ENCODE results near the gene IQSEC3.

The IQSEC3 gene

DNA sequence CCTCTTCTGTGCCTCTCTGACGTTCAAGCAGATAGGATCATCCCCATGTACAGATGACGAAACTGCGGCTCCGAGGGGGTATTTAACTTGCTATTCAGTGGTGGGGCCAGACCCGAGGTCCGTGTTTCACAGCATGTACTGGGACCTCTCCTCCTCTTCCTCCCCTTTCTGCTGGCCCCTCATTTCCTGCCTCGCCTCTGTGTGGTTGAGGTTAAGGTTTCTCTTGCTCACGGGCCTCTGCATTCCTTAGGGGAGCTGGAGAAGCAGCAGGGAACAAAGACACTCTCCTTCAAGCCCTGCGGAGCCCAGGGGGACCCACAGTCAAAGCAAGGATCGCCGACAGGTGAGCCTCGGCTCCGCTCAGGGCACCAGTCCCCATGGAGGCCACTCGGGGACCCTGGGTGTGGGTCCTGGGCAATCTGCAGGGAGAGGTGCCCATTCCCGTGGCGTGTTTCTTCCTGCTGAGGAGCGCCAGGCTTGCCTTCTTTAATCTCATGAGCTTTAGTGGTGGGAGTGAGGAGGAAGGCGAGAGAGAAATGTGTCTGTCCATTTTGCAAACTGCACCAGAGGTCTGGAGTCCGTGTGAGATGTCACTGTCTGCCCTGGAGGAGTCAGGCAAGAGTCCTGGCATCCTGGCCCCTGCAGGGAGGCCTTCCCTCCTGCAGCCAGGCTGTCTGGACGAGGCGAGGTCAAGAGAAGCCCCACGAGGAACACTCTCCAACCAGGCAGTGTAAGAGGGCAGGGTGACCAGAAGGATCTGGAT lies 102.4 kb downstream of the IQSEC3 start:
- no peak for DNase-seq

DNA sequence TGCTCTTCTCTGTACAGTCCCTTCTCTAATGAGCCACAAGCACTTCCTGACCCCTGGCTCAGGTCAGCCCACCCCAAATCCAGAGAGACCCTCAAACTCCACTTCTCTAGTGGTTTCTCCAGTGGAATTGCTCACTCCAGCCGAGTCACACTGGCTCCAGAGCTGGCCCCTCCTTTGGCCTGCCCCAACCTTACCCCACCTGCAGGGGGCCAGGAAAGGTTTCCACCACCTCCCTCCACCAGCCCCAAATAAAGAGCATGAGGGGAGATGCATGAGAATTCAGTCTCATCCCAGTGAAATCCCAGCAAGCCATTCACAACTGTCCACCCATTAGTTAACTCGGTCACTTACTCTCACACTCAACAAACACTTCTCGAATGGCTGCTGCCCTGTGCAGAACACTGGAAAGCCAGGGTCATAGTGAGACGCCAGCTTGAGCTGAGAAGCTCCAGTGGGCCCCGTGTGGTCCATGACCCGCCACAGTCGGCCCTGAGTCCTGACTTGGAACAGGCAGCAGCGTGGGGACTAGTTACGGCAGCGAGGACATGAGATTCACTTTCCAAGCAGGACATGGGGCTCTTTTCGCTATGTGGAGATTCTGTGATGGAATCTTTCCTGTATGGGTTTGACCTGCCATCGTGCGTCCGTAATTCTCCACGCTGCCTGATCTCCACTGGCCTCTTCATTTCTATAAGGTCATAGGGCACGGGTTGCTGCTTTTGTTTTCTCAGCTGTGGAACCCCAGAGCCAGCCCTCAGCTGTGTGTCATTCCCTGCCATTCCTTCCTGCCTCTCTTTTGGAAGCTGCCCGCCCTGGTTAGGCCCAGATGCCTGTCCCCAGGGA lies 103.2 kb downstream of the IQSEC3 start:
- DNase-seq = no peak

DNA sequence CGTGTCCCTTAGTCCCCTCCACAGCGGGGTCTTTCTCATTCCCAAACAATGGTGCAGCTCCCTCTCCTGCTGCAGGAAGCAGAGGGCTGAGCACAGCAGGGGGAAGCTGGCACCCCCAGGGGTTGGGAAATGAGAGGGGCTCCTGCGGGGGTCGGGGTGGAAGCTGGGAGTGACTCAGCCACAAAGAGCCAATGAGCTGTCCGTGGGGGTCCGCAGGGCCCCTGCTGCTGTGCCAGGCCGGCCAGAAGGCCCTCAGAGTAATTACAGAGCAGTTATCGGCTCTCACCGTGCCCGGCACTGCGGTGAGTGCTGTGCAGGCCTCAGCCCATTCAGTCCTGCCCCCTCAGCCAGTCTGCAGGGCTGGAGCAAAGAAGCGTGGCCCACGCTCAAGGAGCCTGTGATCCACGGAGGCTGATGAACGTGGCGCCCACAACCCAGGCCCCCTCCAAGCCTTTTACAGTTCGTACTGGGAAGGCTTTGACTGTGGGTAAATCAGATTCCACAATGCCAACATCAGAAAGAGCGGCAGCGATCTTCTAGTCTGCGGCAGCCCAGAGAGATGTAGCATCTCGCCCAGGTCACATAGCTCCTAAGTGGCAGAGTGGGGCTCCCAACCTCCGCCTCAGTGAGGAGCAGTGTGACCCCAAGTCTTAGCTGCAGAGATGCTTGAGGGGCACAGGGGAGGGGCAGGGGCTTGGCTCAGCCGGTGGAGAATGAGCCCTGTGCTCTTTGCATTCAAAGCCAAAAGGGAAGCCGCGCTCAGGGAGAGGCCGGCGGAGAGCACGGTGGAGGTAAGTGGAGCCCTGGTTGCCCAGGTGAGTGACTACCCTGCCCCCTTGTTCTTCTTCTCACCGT lies 104.0 kb downstream of the IQSEC3 start:
- no peak for DNase-seq

DNA sequence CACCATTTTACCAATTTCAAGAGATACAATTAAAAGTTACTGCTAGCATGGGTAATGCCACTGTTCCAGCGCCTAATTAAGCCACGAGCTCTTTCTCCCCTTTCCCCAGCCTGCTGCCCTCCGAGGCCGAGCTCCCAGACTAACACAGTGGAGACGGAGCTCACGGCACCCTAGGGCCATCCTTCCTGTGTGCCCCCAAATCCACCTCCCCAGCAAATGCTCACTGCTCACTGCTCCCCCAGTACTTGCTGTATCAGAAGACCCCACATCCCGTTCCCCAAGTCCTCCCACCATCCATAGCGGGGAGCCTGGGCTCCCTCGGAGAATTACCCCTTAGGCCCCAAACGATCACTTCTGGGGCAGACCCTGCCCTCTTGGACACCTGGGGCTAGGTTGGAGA lies 104.7 kb downstream of the IQSEC3 start:
- DNase-seq = no peak

DNA sequence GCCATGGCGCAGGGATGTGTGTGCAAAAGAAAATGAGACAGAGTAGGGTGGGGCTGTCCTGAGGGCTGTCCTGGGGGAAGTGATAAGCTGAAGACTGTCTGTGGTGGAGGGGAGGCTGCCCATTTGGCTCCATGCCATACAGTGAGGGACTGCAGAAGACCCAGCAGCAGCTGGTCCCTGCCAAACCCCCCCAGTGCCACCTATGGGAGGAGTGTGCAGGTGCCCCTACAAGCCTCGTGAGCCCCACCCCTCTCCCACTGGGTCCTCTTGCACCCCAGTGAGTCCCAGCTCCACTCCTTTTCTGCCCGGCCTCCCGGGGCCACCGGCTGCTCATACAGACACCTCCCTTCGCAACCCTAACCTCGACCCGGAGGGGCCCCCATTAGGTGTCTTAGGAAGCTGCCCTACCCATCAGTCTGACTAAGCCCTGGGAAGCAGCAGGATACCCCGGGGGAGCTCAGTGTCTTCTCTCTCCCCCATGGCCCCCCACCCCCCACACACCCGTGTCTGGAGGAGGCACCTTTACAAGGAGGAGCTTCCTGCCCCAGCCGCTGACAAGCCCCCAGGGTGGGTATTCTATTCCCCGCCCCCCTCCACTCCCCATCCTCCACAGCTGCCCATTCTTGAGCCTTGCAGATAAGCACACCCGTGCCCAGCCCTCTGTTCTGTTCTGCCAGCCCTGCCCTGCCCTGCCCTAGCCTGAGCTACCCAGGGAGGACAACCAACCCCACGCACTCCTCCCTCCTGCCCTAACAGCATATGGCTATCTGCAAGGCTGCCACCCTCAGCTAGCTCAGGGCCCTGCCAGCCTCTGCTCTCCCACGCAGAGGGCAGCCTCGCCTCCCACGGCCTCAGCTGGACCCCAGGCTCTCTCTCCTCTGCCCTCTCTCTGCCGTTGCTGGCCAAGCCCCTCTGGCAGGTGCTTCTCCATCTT lies 105.4 kb downstream of the IQSEC3 start:
- DNase-seq = no peak

DNA sequence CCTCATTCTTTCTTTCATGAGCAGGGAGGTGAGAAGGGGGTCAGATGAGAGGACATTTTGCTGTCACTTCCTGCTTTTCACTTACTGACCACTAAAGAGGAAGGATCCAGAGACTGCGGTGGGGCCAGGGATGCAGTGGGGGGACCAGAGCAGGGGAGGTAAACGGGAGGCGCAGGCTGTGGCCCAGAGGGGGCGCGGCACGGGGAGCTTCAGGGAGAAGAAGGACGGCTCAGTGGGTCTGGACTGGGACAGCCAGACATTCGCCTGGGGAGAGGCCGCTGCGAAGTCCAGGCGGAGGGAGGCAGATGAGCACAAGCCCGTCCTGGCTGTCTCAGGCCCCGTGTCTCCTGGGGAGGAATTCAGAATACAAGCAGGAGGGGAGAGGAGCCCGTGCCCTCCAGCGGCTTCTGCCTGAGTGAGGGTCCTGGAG lies 106.2 kb downstream of the IQSEC3 start:
- no peak for DNase-seq

DNA sequence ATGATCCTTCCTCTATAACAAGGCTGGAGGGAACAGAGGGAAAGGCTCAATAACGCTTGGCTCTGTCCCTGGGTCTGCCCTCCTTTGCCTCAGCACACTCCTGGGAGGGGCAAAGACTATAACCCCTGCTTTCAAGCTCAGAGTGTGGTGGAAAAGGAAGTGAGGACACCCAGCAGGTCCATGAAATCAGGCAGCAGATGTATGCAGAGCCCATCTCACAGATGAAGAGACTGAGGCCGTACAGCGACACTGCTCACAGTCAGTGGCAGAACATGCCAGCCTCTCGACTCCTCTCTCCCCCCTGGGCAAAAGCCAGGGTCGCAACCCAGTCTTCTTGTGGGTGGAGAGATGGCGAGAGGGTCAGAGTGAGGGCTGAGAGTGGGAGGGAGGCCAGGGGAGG lies 107.6 kb downstream of the IQSEC3 start:
- no peak for DNase-seq

DNA sequence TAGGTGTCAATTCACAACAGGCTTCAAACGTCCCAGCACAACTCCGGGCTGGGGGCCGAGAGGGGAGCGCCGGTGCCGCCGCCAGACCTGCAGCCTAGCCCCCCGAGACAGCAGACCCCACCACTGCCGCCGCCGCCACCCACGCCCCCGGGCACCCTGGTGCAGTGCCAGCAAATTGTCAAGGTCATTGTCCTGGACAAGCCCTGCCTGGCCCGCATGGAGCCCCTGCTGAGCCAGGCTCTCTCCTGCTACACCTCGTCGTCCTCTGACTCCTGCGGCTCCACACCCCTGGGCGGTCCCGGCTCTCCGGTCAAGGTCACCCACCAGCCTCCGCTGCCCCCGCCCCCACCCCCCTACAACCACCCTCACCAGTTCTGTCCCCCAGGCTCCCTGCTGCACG lies 108.0 kb downstream of the IQSEC3 start:
- DNase-seq = no peak

DNA sequence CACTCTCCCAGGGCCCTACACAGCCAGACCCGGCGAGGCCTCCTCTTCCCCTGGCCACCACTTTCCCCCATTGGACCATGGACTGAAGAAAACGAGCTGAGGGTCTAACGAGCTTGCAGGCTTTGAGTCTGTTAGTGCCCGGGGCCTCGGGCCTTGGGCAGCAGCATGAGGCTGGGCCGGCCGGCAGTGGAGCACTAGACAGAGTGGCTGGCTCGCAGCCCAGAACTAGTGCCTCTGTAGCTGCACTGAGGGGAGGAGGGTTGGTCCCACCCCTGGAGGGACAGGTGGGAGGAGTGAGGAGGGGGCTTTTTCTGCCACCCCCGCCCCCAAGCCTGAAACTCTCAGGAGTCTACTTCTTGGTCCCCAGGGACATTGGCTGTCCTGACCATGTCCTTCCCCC lies 108.7 kb downstream of the IQSEC3 start:
- no peak for DNase-seq

DNA sequence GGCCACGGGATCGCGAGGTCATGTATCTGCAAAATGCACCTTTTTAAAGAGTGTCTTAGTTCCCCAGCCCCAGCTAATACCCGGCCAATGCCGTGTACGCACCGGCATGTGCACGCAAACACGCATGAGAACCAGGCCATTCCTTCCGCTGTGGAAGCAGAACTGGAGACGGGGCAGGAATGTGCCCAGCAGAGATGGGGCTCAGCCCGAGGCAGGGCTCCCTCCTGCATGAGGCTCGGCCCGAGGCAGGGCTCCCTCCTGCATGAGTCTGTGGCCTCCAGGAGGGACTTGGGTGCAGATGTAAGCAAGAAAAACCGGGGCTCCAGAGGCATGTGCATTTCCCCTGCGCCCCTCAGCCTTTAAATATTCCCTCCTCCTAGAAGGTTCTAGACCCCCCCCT lies 109.2 kb downstream of the IQSEC3 start:
- DNase-seq = no peak

DNA sequence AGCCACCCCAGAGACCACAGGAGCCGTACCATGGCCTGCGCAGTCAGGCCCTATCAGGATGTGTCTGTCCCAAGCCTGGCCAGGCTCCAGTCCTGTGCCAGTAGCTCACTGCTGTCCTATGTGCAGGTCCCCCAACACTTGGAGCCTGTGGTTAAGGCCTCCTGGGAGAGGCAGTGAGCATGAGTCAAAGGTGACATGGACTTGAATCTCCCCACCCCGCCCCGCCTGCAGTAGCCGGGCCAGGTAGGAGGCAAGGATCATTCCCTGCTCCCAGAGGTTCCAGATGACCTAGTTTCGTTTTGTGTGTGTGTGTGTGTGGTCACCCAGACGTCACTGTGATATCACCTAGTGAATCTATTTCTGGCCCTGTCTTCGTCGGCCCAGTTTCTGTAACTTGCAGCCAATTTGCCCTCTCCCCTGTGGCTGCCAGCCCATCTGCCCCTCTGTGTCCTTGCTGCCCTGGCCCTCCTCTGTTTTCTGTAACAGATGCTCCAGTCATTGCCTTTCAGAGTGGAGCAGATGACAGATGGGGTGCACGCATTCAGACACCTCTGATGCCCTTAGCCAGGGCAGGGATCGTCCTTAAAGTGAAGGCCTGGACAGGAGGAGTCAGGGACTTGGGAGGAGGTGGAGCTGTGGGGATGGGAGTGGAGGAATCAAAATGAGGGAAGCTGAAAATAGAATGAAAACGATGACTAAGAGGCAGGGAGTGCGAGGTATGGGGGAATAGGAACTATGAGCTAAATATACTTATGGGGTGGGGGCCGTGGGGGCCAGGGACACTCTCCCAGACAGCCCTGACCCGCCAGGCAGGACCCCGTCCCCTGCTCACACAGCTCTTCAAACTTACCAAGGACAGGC lies 110.0 kb downstream of the IQSEC3 start:
- no peak for DNase-seq

DNA sequence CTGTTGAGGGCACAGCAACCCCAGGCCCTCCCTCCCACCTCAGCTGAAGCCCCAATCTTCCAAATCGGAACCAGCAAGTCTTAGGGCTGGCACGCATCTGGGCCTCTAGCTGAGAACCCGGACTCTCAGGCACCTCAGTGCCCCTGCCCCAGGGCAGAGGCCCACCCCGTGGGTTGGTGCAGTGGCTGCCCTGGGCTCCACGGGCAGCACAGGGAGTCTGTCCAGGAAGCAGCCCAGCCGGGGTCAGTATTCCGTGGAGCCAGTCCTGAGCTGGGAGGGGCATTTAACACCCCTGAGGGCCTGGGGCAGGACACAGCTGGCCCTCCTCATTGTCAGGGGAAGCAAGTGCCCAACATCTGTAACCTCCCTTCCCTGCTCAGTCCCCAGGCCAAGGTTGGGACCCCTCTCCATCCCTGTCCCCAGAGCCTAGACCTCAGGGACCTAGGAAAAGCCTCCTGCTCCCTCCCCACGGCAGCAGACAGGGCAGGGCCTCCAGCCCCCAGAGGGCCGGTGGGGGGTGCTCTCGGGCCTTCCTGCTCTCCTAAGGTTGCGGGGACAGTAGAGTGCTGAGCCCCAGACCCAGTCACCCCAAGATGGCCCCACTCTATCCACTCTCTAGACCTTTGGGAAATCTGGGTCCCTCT lies 110.9 kb downstream of the IQSEC3 start:
- DNase-seq = no peak

DNA sequence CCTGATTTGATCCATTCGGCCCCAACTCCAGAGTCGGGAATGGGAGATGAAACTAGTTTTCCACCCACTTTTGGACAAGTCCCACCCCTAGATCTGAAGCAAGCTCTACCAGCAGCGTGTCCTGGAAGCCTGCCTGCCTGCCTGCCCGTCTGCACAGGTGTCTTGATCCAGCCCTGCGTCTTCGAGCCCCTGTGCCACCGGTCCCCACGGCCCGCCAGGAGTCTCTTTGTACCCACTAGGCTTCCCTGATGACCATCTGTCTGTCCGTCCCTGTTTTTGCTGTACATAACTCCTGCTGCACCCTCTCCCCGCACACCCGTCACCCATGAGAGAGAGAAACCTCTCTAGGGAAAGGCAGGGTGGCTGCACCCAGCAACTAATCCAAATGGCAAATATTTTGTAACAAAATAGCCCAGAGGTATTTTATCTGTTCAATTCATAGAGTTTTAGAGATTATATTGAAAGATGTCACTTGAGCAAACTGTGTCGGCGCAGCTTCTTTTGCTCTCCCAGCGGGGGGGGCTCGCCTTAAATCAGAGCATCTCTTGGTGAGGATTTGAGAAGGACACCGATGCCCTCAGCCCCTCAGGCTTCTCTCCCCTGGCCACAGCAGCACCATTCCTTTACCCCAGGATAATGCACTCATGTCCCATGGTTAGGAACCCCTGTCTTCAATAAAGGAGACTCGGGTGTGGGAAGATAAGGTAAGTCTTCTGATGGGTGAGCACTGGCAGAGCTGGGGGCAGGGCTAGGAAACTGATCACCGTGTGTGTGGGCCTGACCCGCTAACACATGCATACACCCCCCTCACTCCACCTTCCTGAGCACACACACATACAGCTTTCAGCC lies 111.6 kb downstream of the IQSEC3 start:
- no peak for DNase-seq

DNA sequence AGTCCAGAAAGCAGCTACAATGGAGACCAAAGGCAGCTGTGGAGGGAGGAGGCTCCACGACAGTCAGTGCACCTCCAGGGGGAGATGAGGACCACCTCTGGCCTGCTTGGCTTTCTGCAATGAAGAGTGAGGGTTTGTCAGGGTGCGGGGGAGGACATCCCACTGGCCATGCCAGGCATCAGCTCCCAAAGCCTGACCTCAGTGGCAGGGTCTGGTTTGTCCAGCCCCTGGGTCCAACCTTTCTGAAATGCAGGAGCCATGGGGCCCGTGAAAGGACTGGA lies 112.2 kb downstream of the IQSEC3 start:
- DNase-seq = no peak

DNA sequence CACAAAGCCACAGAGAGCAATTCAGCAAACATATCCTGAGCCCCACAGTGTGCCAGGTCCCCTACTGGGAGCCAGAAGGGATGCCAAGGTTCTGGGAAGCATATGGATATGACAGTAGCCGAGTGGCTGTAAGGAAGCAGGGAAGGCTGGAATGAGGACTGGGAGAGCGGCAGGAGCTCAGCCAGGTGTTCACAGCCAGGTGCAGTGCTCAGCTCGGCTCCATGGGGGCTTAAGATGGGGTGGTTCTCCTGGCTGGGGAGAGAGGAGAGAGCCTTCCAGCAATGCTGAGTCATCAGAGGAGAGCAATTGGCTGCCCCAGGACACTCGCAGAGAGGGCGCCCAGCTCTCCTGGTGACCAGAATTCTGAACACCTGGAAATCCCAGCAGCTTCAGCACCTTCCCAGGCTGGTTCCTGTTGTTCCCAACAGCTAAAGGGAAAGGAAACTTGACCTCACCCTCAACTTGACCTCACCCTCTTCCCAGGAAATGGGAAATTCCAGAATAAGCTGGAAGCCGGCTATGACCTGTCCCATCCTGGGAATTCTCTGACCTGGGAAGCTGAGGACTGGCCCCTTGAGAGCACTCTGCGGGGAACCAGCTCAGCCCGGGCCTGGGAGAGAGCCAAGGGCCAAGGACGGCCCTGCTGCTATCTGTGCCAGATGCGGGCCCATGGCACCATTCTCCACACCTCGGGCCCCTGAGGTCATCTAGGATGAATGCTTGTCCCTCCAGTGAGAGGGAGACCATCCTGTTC lies 112.7 kb downstream of the IQSEC3 start:
- no peak for DNase-seq

DNA sequence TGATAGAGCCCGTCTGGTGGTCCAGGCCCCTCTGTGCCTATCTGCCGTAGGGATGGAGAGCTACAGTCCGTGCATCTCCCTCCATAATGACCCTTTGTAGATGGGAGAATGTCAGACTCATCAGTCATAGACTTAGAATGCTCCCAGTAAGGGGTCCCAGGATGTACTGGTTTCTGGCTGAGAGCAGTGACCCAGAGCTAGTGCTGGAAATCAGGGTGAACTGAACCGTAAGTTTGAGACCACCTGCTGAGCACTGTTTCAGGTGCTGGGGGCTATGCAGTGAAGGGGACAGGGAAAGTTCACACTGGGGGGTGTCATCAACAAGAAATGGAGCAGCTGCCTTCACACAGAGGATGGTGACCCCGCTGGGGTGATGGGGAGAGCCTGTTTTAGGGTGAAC lies 113.3 kb downstream of the IQSEC3 start:
- no peak for DNase-seq

DNA sequence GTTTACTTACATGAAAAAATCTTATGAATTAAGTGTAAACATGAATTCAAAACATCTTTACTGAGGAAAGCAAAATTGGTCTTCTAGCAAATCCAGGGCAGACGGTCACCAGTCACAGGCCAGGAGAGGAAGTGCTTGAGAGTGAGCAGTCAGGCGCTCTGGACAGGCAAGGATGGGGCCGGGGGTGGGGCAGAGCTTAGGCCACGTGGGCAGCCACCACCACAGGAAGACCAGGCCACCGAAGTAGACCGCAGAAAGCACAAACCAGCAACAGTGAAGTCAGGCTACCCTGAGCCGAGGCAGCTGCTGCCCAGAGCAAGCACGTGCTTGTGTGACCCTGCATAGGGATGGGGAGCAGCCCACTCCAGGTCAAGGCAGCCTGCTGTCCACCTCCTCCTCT lies 113.9 kb downstream of the IQSEC3 start:
- DNase-seq = no peak

DNA sequence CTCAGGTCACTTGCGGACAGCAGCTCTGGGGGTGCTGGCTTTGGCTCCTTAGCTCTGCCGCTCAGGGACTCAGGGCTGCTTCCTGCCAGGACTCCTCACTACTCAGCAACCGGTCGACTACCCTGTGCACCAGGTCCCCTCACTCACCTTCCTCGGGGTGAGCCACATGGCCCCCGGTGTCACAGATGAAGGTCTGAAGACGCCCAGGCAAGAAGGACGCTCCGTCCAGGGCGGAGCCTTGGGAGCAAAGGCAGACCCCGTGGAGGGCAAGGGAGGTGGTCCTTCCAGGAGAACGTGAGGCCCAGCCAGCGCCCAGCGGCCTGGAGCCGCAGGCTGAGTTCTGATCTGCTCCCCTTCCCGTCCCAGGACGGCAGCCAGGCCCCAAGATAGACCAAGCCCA lies 115.4 kb downstream of the IQSEC3 start:
- DNase-seq = no peak

DNA sequence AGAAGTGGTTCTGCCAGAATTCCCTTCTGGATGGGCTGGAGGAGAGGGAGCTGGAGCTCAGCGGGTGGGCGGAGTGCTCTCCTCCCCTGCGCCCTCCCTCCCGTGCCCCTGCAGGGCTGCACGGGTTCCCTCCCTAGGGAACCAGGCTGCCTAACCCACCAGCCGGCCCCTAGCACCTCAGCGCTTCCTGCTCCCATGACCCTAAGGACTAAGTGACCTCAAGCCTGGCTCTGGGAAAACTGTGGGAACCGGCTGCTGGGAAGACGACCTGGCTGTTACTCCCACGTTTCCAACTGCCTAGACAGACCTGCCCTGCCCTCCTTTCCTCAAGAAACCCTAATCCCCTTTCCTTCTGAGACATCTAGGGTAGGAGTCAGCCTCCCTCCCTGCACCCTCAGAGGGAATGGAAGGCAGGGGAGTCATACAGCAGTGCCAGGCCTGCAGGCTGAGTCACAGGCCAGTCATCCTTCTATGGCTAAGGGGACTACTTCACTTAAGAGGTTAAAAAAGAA lies 115.9 kb downstream of the IQSEC3 start:
- DNase-seq = no peak
